Erythroblast (primary cell): ENCODE measurements around the gene OR13D1.

Experiments used
- GATA1 ChIP-seq: IDR thresholded peaks from 2 replicates; pipeline ENCODE4 v1.6.1; 2011; ENCODE audit warnings: low read depth, mild to moderate bottlenecking, control low read depth, low read length, moderate library complexity
- POLR2A ChIP-seq: IDR thresholded peaks from 2 replicates; pipeline ENCODE4 v1.6.1; 2011; ENCODE audit warnings: mild to moderate bottlenecking, low read length

GRCh38 chr9:104725014-104725413 lies 30.7 kb downstream of the OR13D1 start:
- TF ChIP-seq POLR2A (no peak), GATA1 (no peak)
